PC-9 (cell line): ENCODE results near the gene ZNF429. TPM values are rescaled to one million over a fixed set of nuclear protein-coding genes. Genes with fewer than 3 reads are reported as not detected.
"Not testable (repeated sequence)": the region's sequence is repeated elsewhere in the genome, so short reads cannot be mapped to it uniquely, and the experiment has no call there.

ENCODE experiments used
- BruUV-seq: library from RNA; stranded (reverse); fragments of 400-500 nt; replicated peaks from 2 replicates; lab custom pipeline; 2021; lab: Mats Ljungman, UMichigan
- CTCF ChIA-PET: fragments of 300-600 bp; sonication (Branson Sonifier 250); formaldehyde crosslinking; loops from one replicate; lab custom pipeline; 2022; ENCODE audit warnings: antibody characterized with exemption; lab: Charles Lee
- POLR2A ChIA-PET: fragments of 300-600 bp; sonication (Branson Sonifier 250); formaldehyde crosslinking; loops from one replicate; lab custom pipeline; 2022; ENCODE audit warnings: antibody characterized with exemption; ENCODE audit not compliant: unreplicated experiment; lab: Charles Lee
- DNase-seq, 2 experiments: peaks; one replicate each; pipeline versions ENCODE4 v3.0.0 to v3.0.0-alpha.2; 2015 to 2022; ENCODE audit warnings: mixed read lengths in 1 of 2
- H2AFZ ChIP-seq: fragments of 200-600 bp; sonication (generic); 2 replicates; pipeline ENCODE4 v1.8.1; 2017; ENCODE audit warnings: antibody characterized with exemption
- H3F3A ChIP-seq: fragments of 200-600 bp; sonication (generic); 2 replicates; pipeline ENCODE4 v1.8.1; 2017; ENCODE audit warnings: antibody characterized with exemption, mild to moderate bottlenecking, low read depth; ENCODE audit not compliant: insufficient read depth
- H3K27ac ChIP-seq: fragments of 200-600 bp; sonication (generic); 2 replicates; pipeline ENCODE4 v1.6.1; 2016; ENCODE audit warnings: mixed run types
- H3K27me3 ChIP-seq: fragments of 200-600 bp; sonication (generic); 2 replicates; pipeline ENCODE4 v1.6.1; 2016; ENCODE audit warnings: low read depth, mixed run types; ENCODE audit not compliant: insufficient read depth
- H3K36me3 ChIP-seq: fragments of 200-600 bp; sonication (generic); 2 replicates; pipeline ENCODE4 v1.6.1; 2016; ENCODE audit warnings: low read depth, mixed run types
- H3K4me1 ChIP-seq: fragments of 200-600 bp; sonication (generic); replicated peaks from 2 replicates; pipeline ENCODE4 v1.6.1; 2016; ENCODE audit warnings: mixed run types; ENCODE audit not compliant: insufficient read depth
- H3K4me2 ChIP-seq: fragments of 200-600 bp; sonication (generic); 2 replicates; pipeline ENCODE4 v1.6.1; 2017; ENCODE audit warnings: mixed run types
- H3K4me3 ChIP-seq: fragments of 200-600 bp; sonication (generic); 2 replicates; pipeline ENCODE4 v1.6.1; 2016; ENCODE audit warnings: mixed run types
- H3K79me2 ChIP-seq: fragments of 200-600 bp; sonication (generic); 2 replicates; pipeline ENCODE4 v1.6.1; 2017; ENCODE audit warnings: low read depth, mixed run types
- H3K9me2 ChIP-seq: fragments of 200-600 bp; sonication (generic); 2 replicates; pipeline ENCODE4 v1.8.1; 2017; ENCODE audit warnings: mild to moderate bottlenecking; ENCODE audit not compliant: insufficient read depth
- H3K9me3 ChIP-seq: fragments of 200-600 bp; sonication (generic); 2 replicates; pipeline ENCODE4 v1.8.1; 2016; ENCODE audit warnings: low read depth; ENCODE audit not compliant: insufficient read depth
- H4K20me1 ChIP-seq: fragments of 200-600 bp; sonication (generic); 2 replicates; pipeline ENCODE4 v1.8.1; 2017; ENCODE audit not compliant: insufficient read depth
- EZH2 ChIP-seq: fragments of 200-600 bp; sonication (generic); IDR thresholded peaks from 2 replicates; pipeline ENCODE4 v1.8.0; 2017; ENCODE audit warnings: antibody characterized with exemption, low read depth
- intact Hi-C: fragments of 100-400 bp; cut with micrococcal nuclease; formaldehyde crosslinking; loops from one replicate; pipeline ENCODE4 v1.10.0; 2022; ENCODE audit not compliant: unreplicated experiment
- total RNA-seq: library from RNA; stranded (reverse); gene quantifications from 2 replicates; pipeline ENCODE4 v1.2.3, GENCODE V29; 2021
- TF ChIP-seq, protein P1 (sequence below): fragments of 200-600 bp; sonication (generic); conservative IDR thresholded peaks from 2 replicates; pipeline ENCODE4 v1.6.1; 2017; ENCODE audit warnings: mixed run types, antibody characterized with exemption, mild to moderate bottlenecking, moderate library complexity

ZNF429 gene
- total RNA-seq, 1 experiment from 2014 or later: 10.0 TPM

- CTCF ChIA-PET: no interaction called here
- no peak overlapping the region for H2AFZ ChIP-seq
- H3F3A ChIP-seq: no peaks in the 10 kb centered on the region
- H3K36me3 ChIP-seq: peaks cover 3% of the 10 kb centered on the region; the same call in 1 of the 2 replicates
- H3K4me1 ChIP-seq: no peaks in the 10 kb centered on the region
- TF ChIP-seq, protein P1, sequence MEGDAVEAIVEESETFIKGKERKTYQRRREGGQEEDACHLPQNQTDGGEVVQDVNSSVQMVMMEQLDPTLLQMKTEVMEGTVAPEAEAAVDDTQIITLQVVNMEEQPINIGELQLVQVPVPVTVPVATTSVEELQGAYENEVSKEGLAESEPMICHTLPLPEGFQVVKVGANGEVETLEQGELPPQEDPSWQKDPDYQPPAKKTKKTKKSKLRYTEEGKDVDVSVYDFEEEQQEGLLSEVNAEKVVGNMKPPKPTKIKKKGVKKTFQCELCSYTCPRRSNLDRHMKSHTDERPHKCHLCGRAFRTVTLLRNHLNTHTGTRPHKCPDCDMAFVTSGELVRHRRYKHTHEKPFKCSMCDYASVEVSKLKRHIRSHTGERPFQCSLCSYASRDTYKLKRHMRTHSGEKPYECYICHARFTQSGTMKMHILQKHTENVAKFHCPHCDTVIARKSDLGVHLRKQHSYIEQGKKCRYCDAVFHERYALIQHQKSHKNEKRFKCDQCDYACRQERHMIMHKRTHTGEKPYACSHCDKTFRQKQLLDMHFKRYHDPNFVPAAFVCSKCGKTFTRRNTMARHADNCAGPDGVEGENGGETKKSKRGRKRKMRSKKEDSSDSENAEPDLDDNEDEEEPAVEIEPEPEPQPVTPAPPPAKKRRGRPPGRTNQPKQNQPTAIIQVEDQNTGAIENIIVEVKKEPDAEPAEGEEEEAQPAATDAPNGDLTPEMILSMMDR: no peak
- TF ChIP-seq EZH2: no peak
- H3K27me3 ChIP-seq: no peaks in the 10 kb centered on the region
- intact Hi-C loops: no loop called here
- no peak overlapping the region for H3K4me3 ChIP-seq
- no peaks in the 10 kb centered on the region for H4K20me1 ChIP-seq
- DNase-seq: no peak
- peaks cover 19% of the 10 kb centered on the region for H3K9me3 ChIP-seq
- no peaks in the 10 kb centered on the region for H3K9me2 ChIP-seq
- H3K4me2 ChIP-seq: no peak overlapping the region
- POLR2A ChIA-PET: no interaction called here
- H3K27ac ChIP-seq: no peak overlapping the region
- BruUV-seq: no TSS peak
- no peaks in the 10 kb centered on the region for H3K79me2 ChIP-seq
Measured at GRCh38 chr19:21513651-21514050, 8.2 kb downstream of the ZNF429 start.

GRCh38 chr19:21519488-21519887, 14.1 kb downstream of the ZNF429 start:
- intact Hi-C loops: no loop called here

GRCh38 chr19:21532904-21533303, 27.5 kb downstream of the ZNF429 start:
- Histone ChIP-seq H3K36me3 (peaks cover 18% of the 10 kb centered on the region), H3K79me2 (no peaks in the 10 kb centered on the region), H4K20me1 (no peaks in the 10 kb centered on the region), H2AFZ (no peak overlapping the region), H3K4me3 (no peak overlapping the region), H3F3A (no peaks in the 10 kb centered on the region), H3K4me1 (no peaks in the 10 kb centered on the region), H3K4me2 (no peak overlapping the region), H3K9me3 (peaks cover 59% of the 10 kb centered on the region), H3K27ac (no peak overlapping the region), H3K9me2 (no peaks in the 10 kb centered on the region), H3K27me3 (no peaks in the 10 kb centered on the region)
- intact Hi-C loops: no loop called here
- no TSS peak for BruUV-seq
- TF ChIP-seq EZH2: no peak
- TF ChIP-seq, protein P1: no peak
- no peak for DNase-seq
- CTCF ChIA-PET: no interaction called here
- POLR2A ChIA-PET: no interaction called here

More at GRCh38 chr19:21519488-21519887, 14.1 kb downstream of the ZNF429 start:
- DNase-seq: no peak
- no peak overlapping the region for H2AFZ ChIP-seq
- POLR2A ChIA-PET: no interaction called here
- peaks cover 9% of the 10 kb centered on the region for H3K36me3 ChIP-seq
- H3K9me2 ChIP-seq: no peaks in the 10 kb centered on the region
- no peaks in the 10 kb centered on the region for H4K20me1 ChIP-seq
- CTCF ChIA-PET: no interaction called here
- no peaks in the 10 kb centered on the region for H3K27me3 ChIP-seq
- H3K9me3 ChIP-seq: peaks cover 36% of the 10 kb centered on the region
- H3F3A ChIP-seq: no peaks in the 10 kb centered on the region
- H3K27ac ChIP-seq: no peak overlapping the region
- no peaks in the 10 kb centered on the region for H3K79me2 ChIP-seq
- no peak overlapping the region for H3K4me3 ChIP-seq
- TF ChIP-seq, protein P1: no peak
- TF ChIP-seq EZH2: no peak
- no peaks in the 10 kb centered on the region for H3K4me1 ChIP-seq
- H3K4me2 ChIP-seq: no peak overlapping the region
- no TSS peak for BruUV-seq

DNA sequence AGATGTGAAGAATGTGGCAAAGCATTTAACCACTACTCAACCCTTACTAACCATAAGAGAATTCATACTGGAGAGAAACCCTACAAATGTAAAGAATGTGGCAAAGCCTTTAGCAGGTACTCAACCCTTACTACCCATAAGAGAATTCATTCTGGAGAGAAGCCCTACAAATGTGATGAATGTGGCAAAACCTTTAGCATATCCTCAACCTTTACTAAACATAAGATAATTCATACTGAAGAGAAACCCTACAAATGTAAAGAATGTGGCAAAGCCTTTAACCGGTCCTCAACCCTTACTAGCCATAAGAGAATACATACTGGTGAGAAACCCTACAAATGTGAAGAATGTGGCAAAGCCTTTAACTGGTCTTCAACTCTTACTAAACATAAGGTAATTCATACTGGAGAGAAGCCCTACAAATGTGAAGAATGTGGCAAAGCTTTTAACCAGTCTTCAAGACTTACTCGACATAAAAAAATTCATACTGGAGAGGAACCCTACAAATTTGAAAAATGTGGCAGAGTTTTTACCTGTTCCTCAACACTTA, 31.4 kb downstream of the ZNF429 start:
- H3K9me2 ChIP-seq, H3K4me2 ChIP-seq, H3K27ac ChIP-seq, H4K20me1 ChIP-seq, H3K4me3 ChIP-seq, H3F3A ChIP-seq, CTCF ChIA-PET, BruUV-seq, H3K4me1 ChIP-seq, POLR2A ChIA-PET, H2AFZ ChIP-seq, DNase-seq, H3K27me3 ChIP-seq, intact Hi-C loops, H3K79me2 ChIP-seq: not testable (repeated sequence)
- Histone ChIP-seq H3K9me3 (peaks cover 44% of the 10 kb centered on the region), H3K36me3 (peaks cover 14% of the 10 kb centered on the region)
